Mesothelial cell of epicardium (in vitro differentiated cells): ENCODE data around the gene NPTX1. TPM values are rescaled to one million over a fixed set of nuclear protein-coding genes. Genes with fewer than 3 reads are reported as not detected.

Experiments used
- DNase-seq, 2 experiments: peaks; one replicate each; pipeline ENCODE4 v3.0.0; 2021; ENCODE audit warnings: low spot score in 2 of 2; ENCODE audit not compliant: unreplicated experiment in 2 of 2
- H3K27ac Mint-ChIP-seq: 2 replicates; pipeline ENCODE4 v1.8.0; 2021; ENCODE audit warnings: mixed read lengths
- H3K27me3 Mint-ChIP-seq: 2 replicates; pipeline ENCODE4 v1.8.0; 2021; ENCODE audit warnings: low read depth, mixed read lengths
- H3K36me3 Mint-ChIP-seq: 2 replicates; pipeline ENCODE4 v1.8.0; 2021; ENCODE audit warnings: mixed read lengths
- H3K4me1 Mint-ChIP-seq: 2 replicates; pipeline ENCODE4 v1.8.0; 2021; ENCODE audit warnings: mixed read lengths
- H3K4me3 Mint-ChIP-seq: 2 replicates; pipeline ENCODE4 v1.8.0; 2021; ENCODE audit warnings: mild to moderate bottlenecking, moderate library complexity, mixed read lengths
- H3K9me3 Mint-ChIP-seq: 2 replicates; pipeline ENCODE4 v1.8.0; 2021; ENCODE audit warnings: mixed read lengths
- total RNA-seq: library from RNA; stranded (reverse); gene quantifications from 3 replicates; pipeline ENCODE4 v1.2.1, GENCODE V29; 2021
- TF ChIP-seq, protein P1 (sequence below): fragments of 200-600 bp; sonication (generic); IDR thresholded peaks from one replicate; pipeline ENCODE4 v1.5.0; 2021; ENCODE audit warnings: antibody characterized with exemption; ENCODE audit not compliant: unreplicated experiment

The NPTX1 gene
- total RNA-seq, 1 donor from 2014 or later = 0.20 TPM

DNA sequence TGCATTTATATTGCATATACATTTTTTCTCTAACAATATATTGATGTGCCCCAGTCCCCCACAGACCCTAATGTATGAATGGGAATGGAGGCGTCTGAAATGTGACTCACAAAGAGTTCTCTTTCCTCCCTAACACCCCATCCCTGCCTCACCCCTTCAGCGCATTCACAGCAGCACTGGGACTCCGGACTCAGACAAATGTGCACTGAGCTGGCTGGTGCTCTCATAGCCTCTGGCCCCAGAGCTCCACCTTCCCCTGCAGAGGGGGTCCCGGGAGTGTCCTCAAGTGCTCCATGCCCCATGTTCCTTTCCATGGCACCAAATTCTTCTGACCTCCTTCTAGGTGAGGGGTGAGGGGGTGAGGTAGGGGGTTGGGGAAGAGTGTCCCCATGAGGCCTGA is 20.6 kb downstream of the NPTX1 start:
- H3K27ac Mint-ChIP-seq = peak overlapping the region; percentile 97
- TF ChIP-seq, protein P1, sequence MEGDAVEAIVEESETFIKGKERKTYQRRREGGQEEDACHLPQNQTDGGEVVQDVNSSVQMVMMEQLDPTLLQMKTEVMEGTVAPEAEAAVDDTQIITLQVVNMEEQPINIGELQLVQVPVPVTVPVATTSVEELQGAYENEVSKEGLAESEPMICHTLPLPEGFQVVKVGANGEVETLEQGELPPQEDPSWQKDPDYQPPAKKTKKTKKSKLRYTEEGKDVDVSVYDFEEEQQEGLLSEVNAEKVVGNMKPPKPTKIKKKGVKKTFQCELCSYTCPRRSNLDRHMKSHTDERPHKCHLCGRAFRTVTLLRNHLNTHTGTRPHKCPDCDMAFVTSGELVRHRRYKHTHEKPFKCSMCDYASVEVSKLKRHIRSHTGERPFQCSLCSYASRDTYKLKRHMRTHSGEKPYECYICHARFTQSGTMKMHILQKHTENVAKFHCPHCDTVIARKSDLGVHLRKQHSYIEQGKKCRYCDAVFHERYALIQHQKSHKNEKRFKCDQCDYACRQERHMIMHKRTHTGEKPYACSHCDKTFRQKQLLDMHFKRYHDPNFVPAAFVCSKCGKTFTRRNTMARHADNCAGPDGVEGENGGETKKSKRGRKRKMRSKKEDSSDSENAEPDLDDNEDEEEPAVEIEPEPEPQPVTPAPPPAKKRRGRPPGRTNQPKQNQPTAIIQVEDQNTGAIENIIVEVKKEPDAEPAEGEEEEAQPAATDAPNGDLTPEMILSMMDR = no peak
- peaks cover 45% of the 10 kb centered on the region for H3K27me3 Mint-ChIP-seq
- peak overlapping the region; percentile 87 for H3K4me3 Mint-ChIP-seq
- peaks cover 18% of the 10 kb centered on the region for H3K4me1 Mint-ChIP-seq
- no peaks in the 10 kb centered on the region for H3K36me3 Mint-ChIP-seq
- no peaks in the 10 kb centered on the region for H3K9me3 Mint-ChIP-seq
- DNase-seq = no peak

DNA sequence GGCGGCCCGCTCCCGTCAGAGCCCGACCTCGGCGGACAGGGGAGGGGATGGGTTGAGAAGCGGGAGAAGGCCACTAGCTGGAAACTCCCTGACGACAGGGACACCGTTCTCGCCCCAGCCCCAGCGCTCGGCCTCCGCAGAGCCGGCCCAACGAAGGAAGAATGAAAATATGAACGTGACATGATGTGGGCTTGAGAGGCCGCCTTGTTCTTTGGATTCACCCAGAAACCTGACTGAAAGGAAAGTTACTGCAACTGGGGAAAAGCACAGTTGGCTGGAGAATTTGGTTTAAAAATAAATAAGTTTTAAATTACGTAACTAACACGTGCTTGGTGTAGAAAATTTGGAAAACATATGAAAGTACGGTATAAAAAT is 21.1 kb downstream of the NPTX1 start:
- peak in 1 of 2 experiments; percentile 67 for DNase-seq
- Mint-ChIP-seq H3K36me3 (no peaks in the 10 kb centered on the region), H3K4me1 (peaks cover 18% of the 10 kb centered on the region), H3K9me3 (no peaks in the 10 kb centered on the region), H3K27ac (peak overlapping the region; percentile 97), H3K27me3 (peaks cover 42% of the 10 kb centered on the region), H3K4me3 (peak overlapping the region; percentile 87)
- TF ChIP-seq, protein P1 = no peak

DNA sequence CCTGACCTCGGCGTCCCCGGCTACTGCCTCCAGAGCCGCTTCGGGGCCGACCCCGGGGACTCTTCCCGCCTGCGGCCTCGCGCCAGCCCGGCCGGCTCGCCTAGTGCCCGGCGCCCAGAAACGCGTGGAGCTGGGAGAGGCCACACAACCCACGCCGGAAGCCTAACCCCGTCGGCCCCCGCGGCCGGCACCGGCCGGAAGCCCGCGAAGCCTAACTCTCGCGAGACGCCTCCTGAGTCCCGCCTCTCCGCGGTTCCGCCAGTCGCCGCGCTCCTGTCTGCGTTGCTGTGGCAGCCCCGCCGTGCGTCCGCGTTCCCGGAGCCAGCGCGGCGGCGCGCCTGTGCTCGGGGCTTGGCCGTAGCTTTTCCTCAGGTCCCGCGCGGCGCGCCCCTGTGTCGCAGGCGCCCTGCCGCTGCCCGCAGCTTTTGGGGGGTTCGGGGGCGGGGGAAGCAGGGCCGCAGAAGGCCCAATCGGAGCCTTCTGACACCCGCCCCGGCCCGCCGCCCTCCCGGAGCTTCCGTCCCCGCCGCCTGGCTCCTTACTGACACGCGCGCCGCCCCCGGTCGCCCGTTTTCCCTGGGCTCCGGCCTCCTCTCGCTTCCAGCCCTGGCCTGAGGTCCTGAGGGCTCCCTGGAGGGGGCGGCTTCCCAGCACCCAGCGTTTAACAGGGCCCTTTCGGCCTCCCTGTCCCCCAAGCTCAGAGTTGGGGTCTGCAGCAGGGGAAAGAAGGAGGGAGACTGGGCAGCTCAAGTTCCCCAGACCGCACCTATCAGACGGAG is 21.7 kb downstream of the NPTX1 start:
- peak; percentile 94 to 95 for DNase-seq
- peaks cover 38% of the 10 kb centered on the region for H3K27me3 Mint-ChIP-seq
- no peaks in the 10 kb centered on the region for H3K9me3 Mint-ChIP-seq
- peak overlapping the region; percentile 97 for H3K27ac Mint-ChIP-seq
- H3K36me3 Mint-ChIP-seq = no peaks in the 10 kb centered on the region
- H3K4me1 Mint-ChIP-seq = peaks cover 18% of the 10 kb centered on the region
- H3K4me3 Mint-ChIP-seq = peak overlapping the region; percentile 87
- TF ChIP-seq, protein P1 = no peak

DNA sequence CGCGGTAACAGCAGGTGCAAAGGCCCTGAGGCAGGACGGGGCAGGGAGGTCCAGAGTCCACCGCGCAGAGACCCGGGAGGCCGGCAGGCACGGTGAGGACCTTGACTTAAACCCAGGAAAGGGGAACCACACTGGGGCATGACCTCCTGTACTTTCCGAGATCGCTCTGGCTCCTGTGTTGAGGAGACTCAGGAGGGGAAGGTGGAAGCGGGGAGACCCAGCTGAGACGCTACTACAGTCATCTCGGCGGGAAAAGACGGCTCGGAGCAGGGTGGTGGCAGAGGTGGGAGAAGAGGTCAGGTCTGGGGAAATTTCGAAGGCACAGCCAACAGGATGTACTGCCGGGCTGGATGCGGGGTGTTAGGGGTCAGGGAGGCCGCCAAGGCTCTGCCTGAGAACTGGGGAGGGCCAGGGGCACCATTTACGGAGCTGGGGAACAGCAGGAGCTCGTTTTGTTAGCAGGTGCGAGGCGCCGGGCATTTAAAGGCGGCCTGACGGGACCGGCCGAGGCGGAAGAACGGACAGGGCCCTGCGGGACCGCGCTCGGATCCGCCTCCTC is 22.3 kb downstream of the NPTX1 start:
- H3K4me1 Mint-ChIP-seq = peaks cover 18% of the 10 kb centered on the region
- H3K27me3 Mint-ChIP-seq = peaks cover 31% of the 10 kb centered on the region
- DNase-seq = no peak
- peak overlapping the region; percentile 87 for H3K4me3 Mint-ChIP-seq
- H3K27ac Mint-ChIP-seq = peak overlapping the region; percentile 94
- H3K9me3 Mint-ChIP-seq = no peaks in the 10 kb centered on the region
- TF ChIP-seq, protein P1 = no peak
- H3K36me3 Mint-ChIP-seq = no peaks in the 10 kb centered on the region

DNA sequence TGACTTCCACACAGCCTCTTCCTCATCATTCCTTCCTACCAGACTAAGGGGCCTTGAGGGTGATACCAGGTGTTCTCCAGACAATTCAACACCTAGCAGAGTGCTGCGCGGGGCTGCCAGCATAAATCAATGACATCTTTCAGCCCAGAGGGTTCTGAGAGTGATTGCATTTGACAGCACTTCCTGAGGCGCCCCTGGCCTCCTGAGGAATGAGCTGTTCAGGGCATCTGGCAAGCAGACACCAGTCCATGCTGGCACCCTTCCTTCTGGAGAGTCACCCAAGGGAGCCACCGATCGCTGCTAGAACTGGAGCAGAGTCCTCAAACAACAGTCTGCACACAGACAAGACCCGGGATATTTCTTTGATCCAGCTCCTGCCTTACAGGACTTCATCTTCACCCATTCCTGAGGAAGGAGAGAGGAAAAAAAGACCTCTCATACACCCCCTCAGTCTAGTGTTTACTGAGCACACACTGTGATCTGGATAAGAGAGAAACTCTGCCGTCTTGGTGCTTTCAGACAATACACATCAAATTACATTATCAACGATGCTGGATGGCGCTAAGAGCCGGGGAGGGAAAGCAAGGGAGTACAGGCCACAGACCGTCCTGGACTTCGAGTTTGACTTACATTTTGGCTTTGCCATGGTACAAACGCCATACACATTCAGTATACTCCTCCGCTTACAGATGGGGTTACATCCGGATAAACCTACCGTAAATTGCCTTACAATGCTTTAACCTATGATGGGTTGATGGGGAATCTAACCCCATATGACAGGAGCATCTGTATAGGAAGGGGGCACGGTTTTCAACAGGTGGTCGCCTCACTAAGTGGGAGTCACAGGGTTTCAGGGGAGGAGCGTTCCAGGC is 23.0 kb downstream of the NPTX1 start:
- DNase-seq = no peak
- peak overlapping the region; percentile 56 for H3K27ac Mint-ChIP-seq
- no peaks in the 10 kb centered on the region for H3K36me3 Mint-ChIP-seq
- H3K27me3 Mint-ChIP-seq = peaks cover 26% of the 10 kb centered on the region
- peaks cover 18% of the 10 kb centered on the region for H3K4me1 Mint-ChIP-seq
- H3K9me3 Mint-ChIP-seq = no peaks in the 10 kb centered on the region
- H3K4me3 Mint-ChIP-seq = peak overlapping the region; percentile 87
- TF ChIP-seq, protein P1 = no peak
